Measurements from ENCODE around the gene COPS3. TPM values are rescaled to one million over a fixed set of nuclear protein-coding genes. Genes with fewer than 3 reads are reported as not detected.
A peak's percentile ranks its signal among the peaks of the same experiment; 100 is the strongest.

Gene COPS3
- total RNA-seq, 1 donor from 2014 or later, result 103 TPM

DNA sequence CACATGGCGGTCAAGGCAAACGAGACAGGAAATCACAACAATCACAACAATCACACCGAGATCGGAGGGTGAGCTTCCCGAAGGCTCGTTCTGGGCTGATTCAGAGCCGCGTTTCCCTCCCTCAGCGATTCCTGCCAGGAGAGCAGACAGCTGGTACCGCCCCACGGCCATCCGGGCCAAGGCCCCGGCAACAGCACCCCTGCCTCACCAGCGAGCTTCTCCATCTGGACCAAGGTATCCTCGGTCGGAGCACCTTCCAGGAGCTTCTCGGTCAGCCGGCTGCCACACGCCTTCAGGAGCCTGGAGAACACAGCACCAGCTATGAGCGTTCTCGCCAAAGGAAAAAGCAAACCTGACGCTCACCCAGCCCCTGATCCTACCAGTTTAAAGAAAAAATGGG lies 59.7 kb downstream of the COPS3 start:
- DNase-seq (ENCODE audit: low read depth, low spot score), result no peak

DNA sequence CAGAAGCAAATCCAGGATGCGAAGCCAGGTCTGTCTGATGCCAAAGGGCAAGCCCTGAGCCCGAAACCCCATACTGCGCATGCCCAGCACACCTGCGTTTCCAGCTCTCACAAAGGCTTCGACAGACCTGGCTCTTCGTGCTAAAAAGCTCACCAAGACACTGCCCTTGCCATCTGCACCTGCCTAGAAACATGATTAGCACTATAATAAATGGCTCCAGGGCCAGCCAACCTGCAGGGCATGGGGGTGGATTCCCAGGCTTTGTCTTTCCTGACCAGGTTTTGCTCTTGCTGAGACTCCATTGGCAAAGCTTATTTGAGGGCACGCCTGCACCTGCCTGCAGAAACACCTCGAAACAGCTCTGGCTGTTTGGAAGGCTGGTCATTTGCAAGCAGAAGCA lies 60.5 kb downstream of the COPS3 start:
- no peak for DNase-seq (ENCODE audit: low read depth, low spot score)

DNA sequence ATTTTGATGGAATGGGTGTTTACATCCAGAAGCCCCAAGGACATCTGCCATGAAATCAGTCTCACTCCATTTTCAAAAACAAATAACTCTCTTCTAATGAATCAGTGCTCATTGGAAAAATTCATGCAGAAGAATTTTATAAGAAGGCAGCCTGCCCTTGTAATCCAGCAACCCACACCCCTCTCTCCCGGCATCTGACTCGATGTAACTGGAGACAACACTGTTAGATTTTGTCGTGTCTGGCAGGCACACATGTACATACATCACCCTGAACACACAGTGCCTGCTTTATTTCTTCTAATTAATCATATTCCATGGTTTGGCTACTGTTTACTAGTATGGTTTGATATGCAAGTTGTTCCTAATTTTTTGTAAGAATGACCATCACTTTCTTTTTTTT lies 63.1 kb downstream of the COPS3 start:
- DNase-seq (ENCODE audit: low read depth, low spot score), result no peak

DNA sequence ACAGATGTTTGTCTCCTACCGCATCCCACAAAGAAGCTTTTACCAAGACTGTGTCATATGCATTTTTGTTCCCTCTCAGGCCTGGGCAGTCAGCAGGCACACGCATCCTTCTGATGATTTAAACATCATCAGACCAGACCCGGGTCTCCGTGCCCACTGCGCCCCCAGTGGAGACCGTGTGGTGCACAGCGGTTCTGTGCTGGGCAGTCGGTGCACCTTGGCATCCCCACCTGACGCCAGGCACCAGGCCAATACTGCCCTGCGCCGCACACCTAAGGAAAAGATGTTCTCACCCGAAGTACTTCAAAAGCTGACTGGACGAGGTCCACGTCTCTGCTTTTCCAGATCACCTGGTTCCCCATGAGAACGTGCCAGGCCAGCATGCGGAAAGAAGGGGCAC lies 64.3 kb downstream of the COPS3 start:
- no peak for DNase-seq (ENCODE audit: low read depth, low spot score)

DNA sequence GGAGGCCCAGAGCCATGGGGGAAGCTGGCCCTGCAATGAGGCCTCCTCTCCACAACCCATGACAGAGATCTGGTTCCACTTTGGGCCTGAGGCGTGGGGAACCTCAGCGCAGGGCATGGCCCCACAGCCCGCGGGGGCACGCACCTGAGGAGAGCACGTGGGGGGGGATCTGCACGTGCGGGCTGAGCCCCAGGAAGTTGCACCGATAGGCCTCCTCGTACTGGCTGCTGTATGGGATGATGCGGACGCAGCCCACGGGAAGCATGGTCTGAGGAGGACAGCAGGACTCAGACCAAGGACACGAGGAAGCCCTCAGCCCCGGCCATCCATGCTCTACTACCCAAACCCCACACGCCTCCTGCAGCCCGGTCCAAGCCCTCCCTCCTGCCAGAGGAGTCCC lies 64.8 kb downstream of the COPS3 start:
- DNase-seq (ENCODE audit: low read depth, low spot score), result no peak

DNA sequence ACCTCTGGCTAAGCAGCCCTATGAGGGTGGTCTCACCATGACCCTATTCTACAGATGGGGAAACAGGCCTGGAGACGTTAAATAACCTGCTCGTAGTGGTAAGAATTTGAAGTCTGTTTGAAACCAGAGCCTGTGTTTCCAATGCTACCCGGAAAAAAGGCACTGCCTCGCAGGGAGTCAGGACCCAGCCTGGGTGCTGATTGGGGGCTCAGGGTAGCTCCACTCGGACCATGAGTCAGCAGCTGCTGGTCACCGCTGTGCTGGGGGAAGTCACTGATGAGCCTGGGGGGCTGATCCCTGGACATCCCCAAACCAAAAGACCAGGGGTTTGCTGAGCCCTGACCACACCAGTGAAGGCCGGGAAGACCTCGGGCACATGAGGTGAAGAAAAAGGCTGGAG lies 65.5 kb downstream of the COPS3 start:
- no peak for DNase-seq (ENCODE audit: low read depth, low spot score)

DNA sequence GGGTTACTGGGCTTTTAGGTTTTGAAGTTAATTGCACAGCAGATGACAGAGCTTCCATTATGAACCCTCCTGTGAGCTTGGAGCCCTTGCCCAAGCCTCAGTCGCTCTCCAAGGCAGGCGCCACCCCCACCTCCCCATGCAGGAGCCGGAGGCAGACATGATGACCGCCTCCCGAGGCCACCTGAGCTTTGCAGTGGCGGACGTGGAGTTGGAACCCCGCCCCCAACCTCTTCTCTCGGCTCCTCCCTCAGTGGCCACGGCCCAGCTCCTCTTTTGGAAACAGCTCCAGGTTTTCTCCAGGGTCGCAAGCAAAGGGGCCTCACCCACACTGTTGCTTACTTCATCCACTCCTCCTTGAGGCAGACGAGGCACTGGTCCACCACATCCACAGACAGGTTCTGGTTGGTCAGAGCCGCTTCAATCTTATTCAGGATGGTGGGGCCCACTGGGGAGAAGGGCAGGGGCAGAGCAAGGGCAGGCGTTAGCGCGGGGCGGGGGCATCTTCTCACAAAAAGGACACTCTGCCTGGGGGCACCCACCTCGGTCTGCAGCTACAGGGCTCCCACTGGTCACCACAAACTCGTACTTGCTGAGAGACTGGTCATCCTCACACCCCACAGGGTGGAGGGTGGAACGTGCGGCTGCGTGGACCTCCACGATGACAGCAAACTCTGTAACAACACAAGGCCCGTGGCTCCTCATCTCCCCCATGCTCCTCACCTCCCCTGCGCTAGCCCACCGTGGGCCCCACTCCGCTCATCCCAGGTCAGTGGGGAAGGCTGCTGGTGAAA lies 66.2 kb downstream of the COPS3 start:
- DNase-seq (ENCODE audit: low read depth, low spot score), result no peak

DNA sequence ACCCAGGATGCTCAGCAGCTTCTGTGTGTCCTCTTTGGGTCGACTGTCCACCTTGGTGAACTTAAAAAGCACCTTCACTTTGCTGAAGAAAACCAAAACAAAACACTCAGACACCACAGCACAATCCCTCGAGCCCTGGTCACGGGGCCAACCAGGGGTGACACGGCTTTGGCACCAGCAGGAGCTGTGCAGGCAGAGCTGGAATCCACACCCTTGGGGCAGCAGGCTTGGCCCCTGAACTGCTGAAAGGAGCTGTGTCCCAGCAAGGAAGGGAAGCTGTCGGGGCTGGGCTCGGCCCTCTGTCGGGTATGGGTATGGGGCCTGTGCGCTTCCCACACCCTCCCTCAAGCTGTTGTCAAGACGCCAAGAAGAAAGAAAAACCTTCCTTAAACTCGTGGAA lies 67.3 kb downstream of the COPS3 start:
- DNase-seq (ENCODE audit: low read depth, low spot score), result no peak

DNA sequence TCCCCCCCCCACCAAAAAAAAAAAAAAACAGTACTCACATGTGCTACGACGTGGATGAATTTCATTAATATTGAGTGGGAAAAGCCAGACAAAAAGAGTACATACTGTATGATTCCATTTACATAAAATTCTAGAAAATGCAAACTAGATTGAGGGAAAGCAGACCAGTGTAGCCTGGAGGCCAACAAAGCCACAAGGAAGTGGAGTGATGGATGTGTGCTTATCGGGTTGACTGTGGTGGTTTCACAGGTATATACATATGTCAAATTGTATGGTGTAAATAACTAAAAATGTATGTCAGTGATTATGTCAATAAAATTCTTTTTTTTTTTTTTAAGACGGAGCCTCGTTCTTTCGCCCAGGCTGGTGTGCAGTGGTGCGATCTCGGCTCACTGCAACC lies 73.0 kb downstream of the COPS3 start:
- DNase-seq (ENCODE audit: low read depth, low spot score), result no peak

DNA sequence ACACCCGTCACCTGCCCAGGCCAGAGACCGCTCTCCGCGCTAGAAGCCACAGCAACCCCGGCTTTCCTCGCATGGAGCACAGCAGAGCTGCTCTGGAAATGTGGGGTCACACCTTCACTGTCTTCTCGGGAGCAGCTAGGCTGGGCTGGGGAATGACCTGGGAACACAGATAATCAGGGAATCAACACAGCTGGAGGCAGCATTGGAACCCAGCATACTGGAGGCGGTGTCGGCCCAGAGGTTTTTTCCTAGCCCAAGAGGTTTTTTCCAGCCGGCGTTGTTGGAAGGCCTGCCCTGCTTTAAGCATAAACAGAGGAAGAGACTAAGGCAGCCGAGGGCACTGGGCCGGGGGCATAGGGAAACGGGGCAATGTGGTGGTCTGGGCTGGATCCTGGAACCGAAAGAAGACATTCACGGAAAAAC lies 74.1 kb downstream of the COPS3 start:
- no peak for DNase-seq (ENCODE audit: low read depth, low spot score)

DNA sequence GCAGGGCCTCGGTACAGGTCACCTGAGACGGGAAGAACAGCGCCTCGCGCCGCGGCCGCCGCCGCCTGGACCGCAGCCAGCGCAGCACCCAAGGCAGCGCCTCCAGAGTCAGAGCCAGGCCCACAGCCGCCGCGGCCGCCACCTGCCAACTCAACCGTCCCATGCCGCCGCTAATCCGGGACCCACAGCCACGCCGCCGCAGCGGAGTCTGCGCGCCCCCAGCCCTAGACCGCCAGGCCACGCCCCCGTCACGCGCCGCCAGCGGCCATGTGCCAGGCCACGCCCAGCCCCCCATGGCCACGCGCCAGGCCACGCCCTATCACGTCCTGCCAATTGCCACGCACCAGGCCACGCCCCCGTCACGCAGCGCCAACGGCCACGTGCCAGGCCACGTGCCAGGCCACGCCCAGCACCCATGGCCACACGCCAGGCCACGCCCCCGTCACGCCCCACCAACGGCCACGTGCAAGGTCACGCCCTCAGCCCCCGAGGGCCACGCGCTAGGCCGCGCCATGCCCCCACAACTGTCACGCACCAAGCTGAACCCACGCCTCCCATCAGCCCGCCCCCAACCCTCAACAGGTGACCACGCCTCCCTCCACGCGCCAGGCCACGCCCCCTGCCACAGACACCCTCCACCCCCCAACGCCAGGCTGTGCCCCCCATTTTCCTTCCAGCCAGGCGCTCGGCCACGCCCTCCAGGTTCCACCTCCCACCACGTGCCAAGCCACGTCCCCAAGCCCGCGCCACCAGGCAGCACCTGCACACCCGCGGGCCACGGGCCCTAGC lies 74.7 kb downstream of the COPS3 start, which contains the start of gene PLD6:
PLD6 (minus strand) TSS at position 210 of the 789 bp plus-strand sequence; CDS start at position 163, 47 bp downstream.
- peak; percentile 37 for DNase-seq (ENCODE audit: low read depth, low spot score)

DNA sequence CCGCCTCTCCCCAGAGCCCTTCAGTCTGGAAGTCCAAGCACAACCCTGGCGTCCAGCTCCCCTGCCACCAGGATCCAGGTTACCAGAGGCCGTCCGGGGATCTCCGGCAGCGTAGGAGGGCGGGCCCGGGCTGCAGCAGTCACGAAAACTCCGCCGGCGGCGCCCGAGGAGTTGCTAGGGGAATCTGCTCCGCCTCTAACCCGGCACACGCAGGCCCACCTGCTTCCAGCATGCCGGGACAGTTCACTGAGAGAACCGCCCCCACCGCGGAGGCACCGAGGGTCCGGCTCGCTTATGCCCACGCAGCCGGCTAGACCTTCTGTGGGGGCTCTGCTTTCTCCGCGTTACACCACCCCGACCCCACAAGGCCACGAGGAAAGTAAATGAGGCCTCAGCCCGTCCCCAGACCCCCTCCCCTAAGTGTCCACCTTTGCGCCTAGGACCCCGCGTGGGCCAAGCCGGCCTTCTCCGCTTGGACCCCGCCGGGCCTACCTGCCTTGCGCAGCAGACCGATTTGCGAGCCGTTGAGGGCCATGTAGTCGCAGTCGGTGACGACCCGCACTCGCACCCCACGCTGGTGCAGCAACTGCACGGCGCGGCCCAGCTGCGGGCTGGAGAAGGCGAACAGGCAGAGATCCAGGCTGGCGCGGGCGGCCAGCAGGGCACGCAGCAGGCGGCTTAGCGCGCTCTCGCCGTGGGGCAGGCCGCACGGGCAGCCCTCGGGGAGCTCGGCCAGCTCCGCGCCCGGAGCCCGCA lies 75.5 kb downstream of the COPS3 start:
- no peak for DNase-seq (ENCODE audit: low read depth, low spot score)

DNA sequence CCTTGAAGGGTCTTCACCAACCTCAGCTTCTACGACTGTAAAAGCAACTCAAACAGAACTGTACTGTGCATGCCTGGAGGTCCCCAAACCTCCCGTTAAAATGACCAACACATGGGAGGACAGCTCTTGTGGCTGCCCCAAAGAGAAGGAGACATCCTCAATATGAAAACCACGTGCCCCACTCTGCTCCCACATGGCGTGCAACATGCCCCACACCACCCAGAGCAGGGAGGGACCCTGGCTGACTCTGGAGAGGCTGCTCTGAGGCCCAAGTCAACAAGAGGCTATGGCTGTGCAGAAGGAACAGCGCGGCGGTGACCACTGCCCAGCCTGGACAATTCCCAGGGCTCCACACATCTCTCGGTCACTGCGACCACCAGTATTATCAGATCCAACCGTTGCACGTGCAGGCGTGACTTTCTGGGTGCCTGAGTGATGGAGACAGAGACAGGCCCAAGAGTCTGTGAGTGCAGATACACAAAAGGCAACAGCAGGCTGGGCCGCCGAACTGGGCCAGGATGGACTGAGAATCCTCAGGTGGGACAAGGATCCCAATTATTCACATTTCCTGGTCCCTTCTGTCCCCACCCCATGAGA lies 76.3 kb downstream of the COPS3 start:
- DNase-seq (ENCODE audit: low read depth, low spot score), result no peak

DNA sequence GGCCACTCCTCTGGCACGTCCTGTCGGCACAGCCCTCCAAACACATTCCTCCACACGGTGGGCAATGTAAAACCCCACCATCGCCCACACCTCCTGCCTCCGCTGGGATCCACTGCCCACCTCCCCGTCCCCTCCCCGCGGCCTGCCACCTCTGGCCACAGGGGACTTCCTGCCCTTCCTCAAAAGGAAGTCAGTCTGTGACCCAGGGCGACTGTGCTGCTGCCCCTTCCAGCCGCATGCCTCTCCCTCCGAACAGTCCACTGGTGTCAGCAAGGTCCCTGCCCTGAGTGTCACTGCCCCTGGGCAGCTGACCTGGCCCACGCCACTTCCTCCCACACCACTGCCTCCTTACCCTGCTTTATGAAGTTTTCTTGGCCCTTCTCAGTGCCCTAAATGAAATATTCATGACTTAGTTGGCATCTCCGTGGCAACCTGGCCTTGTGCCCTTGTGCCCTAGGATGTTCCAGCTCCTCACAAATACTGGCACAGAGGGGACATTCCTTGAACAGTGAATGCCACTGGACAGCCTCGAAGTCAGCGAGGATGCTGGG lies 76.9 kb downstream of the COPS3 start:
- no peak for DNase-seq (ENCODE audit: low read depth, low spot score)

DNA sequence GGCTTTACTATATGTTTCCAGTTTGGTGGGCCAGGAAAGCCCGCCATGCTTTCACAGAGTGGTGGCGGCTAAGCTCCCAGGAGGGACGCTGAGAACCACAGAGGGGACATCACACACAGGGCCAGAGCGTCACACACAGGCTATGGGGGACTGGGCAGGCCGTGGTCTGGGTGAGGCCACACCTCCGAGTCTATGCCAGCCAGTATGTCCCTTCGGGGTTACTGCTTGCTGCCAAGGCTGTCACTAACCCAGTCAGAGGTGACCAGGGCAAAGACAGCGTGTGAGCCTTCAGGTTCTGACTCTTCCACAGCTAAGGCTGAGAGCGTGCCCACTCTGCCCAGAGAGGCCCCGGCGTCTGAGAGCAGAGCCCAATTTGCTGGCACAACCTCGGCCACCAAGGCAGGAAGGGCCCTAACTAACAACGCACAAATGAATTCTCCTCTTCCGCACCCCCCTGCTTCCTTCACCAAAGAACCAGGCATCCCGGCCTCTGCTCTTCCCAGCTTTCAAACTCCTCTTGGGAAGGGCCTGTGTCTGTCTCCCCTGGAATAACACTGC lies 77.8 kb downstream of the COPS3 start:
- no peak for DNase-seq (ENCODE audit: low read depth, low spot score)

DNA sequence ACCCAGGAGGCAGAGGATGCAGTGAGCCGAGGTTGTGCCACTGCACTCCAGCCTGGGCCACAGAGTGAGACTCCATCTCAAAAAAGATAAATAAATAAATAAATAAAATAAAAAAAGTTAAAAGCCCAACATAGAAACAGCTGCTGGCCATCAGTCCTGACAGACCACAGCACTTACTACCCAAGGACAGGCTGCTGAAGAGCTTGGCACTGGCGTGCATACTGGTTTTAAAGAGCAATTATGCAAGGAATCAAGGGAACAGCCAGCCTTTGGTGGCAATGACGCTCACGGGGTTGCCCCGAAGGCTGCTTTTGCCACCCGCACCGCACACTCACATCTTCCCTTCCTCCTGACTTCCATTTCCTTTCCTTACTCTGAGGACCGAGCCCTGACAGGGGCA lies 79.1 kb downstream of the COPS3 start:
- no peak for DNase-seq (ENCODE audit: low read depth, low spot score)

DNA sequence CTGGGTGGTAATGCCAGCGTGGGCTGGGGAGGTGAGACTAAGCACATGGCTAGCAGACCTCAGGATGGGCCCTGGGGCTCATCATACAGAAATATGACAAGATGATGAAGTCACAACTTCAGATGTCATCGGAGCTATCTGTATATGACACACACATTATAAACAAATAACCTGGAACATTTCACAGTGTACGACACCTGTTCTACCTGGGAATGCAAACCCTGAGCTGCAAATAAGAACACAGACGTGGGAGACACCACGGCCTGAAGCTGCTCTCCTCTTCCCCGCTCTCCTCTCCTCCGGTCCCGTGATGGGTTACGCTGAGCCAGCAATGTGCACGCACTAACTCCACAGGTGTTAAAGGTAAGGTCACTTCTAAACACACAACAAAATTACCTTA lies 79.8 kb downstream of the COPS3 start:
- no peak for DNase-seq (ENCODE audit: low read depth, low spot score)

DNA sequence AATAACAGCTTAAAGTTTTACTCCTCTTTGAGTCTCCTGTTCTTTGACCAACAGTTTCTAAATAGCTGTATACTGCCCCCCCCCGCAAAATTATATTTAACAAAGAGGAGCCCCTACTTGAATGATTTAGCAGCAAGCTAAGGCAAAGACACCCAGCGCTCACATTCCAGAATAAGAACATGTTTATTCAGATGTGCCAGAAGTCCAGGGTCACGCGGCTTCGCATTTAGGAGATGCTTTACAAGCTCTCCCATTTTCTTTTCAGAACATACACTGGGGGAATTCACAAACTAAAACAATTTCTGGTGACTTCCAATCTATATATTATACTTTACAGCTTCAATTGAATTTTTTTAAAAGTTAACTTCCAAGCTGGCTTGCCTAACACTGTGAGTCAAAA lies 80.2 kb downstream of the COPS3 start:
- no peak for DNase-seq (ENCODE audit: low read depth, low spot score)

DNA sequence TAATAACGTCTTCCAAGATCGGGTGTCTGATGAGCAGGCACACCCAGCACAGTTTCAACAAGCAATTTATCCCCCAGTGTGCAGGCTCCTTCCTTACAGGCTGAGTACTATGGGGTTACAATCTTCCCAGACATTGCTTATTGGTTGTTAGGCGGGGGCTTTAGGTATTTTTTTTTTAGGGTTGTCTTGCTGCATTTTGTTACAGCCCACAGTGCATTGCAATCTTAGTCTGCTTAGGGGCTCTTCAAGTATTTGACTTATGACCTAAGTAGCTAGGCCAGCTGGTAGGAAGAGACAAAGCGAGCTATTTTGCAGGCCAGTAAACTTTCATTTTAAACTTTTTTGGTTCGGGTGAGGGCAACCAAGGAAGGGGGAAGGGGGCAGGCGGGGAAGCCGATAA lies 80.7 kb downstream of the COPS3 start:
- DNase-seq (ENCODE audit: low read depth, low spot score), result no peak

DNA sequence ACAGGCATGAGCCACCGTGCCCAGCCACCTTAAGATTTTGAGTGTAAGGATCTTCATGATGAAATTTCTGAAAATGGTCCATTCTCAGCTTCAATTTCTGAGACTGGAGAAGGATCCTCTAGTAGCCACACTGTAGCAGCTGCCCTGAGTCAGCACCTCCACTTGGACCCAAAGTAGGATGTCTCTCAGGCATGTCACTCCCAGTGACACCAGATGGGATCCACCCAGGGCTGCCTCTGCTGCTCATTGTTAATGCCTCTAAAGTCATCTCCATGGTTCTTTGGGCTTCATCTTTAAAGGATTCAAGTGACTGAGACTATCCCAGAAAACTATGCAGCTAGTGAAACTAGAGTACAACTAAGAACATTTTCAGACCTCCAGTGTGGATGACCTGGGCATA lies 82.8 kb downstream of the COPS3 start:
- no peak for DNase-seq (ENCODE audit: low read depth, low spot score)

DNA sequence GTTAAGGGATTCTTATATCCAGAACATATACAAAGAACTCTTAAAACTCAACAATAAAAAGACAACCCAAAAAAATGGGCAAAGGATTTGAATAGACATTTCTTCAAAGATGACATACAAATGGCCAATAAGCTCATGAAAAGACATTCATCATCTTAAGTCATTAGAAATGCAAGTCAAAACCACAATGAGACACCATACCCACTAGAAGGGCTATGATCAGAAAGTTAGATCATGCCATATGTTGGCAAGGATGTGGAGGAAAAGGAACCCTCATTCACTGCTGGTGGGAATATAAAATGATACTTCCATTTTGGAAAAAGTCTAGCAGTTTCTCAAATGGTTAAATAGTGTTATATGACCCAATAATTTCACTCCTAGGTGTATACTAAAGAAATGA lies 84.3 kb downstream of the COPS3 start:
- no peak for DNase-seq (ENCODE audit: low read depth, low spot score)
